ENCODE data around the gene PIK3R1. TPM values are rescaled to one million over a fixed set of nuclear protein-coding genes. Genes with fewer than 3 reads are reported as not detected.

Gene PIK3R1
- total RNA-seq, 4 donors from 2014 or later = 244 to 563 (median 329) TPM

DNA sequence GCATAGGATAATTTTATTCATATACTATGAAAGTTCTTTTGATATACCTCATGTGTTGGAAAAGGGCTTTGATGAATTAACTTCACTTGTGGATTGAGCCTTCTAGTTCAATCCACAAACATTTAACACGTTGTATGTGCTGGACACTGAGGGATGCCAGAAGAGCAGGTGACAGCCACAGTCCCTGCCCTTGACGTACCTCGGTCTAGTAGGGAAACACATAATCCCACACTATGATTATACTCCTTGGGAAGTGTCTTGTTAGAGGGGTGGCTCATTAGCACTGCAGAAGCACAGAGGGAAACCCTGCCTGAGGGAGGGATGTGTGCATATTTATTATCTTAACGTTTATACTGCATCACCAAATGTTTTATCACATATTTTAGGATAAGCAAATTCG, 61.2 kb downstream of the PIK3R1 start:
- Histone ChIP-seq H3K9me3 (no peaks in the 10 kb centered on the region), H3K4me1 (peaks cover 30 to 88% (median 75%) of the 10 kb centered on the region in 4 donors), H3K4me3 (no peak overlapping the region), H3K27me3 (no peaks in the 10 kb centered on the region), H3K36me3 (peaks cover 55 to 86% (median 63%) of the 10 kb centered on the region in 4 donors), H3K27ac (replicated peaks in 1 of 4) (peak overlapping the region in 1 of 4 donors; percentile 72)
- intact Hi-C loops (cut with DNase I) = no loop called here
- 85% methylated on average over 5 of the region's 5 CpGs for WGBS
- no peak for DNase-seq (ENCODE audit: extremely low spot score)
- TF ChIP-seq EP300 (IDR thresholded peaks at IDR 0.05) = no peak
- TF ChIP-seq, protein P1, sequence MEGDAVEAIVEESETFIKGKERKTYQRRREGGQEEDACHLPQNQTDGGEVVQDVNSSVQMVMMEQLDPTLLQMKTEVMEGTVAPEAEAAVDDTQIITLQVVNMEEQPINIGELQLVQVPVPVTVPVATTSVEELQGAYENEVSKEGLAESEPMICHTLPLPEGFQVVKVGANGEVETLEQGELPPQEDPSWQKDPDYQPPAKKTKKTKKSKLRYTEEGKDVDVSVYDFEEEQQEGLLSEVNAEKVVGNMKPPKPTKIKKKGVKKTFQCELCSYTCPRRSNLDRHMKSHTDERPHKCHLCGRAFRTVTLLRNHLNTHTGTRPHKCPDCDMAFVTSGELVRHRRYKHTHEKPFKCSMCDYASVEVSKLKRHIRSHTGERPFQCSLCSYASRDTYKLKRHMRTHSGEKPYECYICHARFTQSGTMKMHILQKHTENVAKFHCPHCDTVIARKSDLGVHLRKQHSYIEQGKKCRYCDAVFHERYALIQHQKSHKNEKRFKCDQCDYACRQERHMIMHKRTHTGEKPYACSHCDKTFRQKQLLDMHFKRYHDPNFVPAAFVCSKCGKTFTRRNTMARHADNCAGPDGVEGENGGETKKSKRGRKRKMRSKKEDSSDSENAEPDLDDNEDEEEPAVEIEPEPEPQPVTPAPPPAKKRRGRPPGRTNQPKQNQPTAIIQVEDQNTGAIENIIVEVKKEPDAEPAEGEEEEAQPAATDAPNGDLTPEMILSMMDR (IDR thresholded peaks at IDR 0.05) = no peak
- no peak for TF ChIP-seq POLR2AphosphoS5 (IDR thresholded peaks at IDR 0.05)
- no peak for TF ChIP-seq POLR2A (IDR thresholded peaks at IDR 0.05; ENCODE audit: low read depth)

DNA sequence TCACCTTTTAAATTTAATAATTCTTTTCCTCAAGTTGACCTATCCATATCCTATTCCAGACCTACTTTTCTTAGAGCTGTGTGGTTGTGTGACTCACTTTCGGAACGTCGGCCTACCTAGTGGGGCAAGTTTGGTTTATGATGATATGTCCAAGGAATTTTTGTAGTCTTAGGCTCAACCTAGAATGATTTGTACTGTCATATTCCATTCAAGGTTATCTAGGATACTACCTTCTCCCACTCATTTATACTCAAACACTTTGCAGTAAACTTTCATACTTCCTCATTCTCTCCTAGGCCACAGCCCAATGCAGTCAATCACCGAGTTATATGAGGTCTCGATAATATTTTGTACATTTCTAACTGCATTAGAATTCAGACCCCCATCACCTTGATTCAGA, 61.9 kb downstream of the PIK3R1 start:
- Histone ChIP-seq H3K4me1 (peaks cover 29 to 88% (median 75%) of the 10 kb centered on the region in 4 donors), H3K4me3 (no peak overlapping the region), H3K27me3 (no peaks in the 10 kb centered on the region), H3K9me3 (no peaks in the 10 kb centered on the region), H3K27ac (replicated peaks in 1 of 4) (peak overlapping the region in 2 of 4 donors; percentile 10 to 34), H3K36me3 (peaks cover 62 to 92% (median 70%) of the 10 kb centered on the region in 4 donors)
- DNase-seq (ENCODE audit: extremely low spot score) = no peak
- TF ChIP-seq, protein P1 (IDR thresholded peaks at IDR 0.05) = no peak
- intact Hi-C loops (cut with DNase I) = no loop called here
- WGBS = 88% methylated on average over 5 of the region's 5 CpGs

DNA sequence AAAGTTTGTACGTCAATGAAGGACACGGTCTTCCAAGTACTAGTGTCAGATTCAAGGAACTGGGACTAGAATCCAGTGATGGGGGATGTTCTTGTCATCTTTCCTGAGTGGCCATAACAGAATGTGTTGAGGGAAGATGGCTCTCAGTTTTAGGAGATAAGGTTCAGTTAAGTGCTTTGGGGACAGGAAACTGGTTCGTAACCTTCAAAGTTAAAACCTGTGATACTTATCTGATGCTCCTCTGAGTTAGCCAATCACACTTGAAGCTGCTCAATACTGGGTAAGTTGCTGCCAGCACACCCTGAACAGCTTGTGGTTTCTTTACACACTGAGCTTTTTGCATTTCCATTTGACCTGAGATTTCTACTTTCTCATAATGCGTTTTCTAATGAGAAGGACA, 64.4 kb downstream of the PIK3R1 start:
- no peak for DNase-seq (ENCODE audit: extremely low spot score)
- intact Hi-C loops (cut with DNase I) = no loop called here
- H3K4me1 ChIP-seq = peaks cover 22 to 88% (median 75%) of the 10 kb centered on the region in 4 donors
- no peaks in the 10 kb centered on the region for H3K27me3 ChIP-seq
- H3K4me3 ChIP-seq = no peak overlapping the region
- peaks cover 73 to 100% (median 87%) of the 10 kb centered on the region in 4 donors for H3K36me3 ChIP-seq
- no peak for TF ChIP-seq EP300 (IDR thresholded peaks at IDR 0.05)
- no peak for TF ChIP-seq POLR2A (IDR thresholded peaks at IDR 0.05; ENCODE audit: low read depth)
- TF ChIP-seq POLR2AphosphoS5 (IDR thresholded peaks at IDR 0.05) = peak in 1 of 2 donors; percentile 22
- TF ChIP-seq, protein P1 (IDR thresholded peaks at IDR 0.05) = no peak
- peak overlapping the region in 1 of 4 donors; percentile 10 for H3K27ac ChIP-seq (replicated peaks in 1 of 4)
- H3K9me3 ChIP-seq = no peaks in the 10 kb centered on the region
- WGBS = 94% methylated on average over 4 of the region's 4 CpGs

DNA sequence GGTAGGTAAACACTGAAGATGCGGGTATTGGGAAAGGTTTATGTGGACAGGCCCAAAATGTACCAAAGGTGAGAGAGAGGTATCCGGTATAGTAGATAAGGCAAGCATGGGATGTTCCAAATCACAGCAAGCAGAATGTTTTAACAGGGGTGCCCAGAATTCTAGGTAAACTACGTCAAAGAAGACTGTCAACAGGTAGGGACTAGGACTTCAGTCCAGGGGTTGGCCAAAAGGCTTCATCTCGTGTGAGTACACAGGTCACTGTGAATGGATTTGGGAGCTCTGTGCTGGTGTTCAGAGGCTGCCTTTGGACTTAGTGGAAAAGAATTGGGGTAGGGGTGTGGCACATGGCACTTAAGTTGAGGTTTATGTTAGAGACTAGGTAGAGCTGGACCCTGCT, 66.4 kb downstream of the PIK3R1 start:
- TF ChIP-seq, protein P1 (IDR thresholded peaks at IDR 0.05) = no peak
- TF ChIP-seq POLR2A (IDR thresholded peaks at IDR 0.05; ENCODE audit: low read depth) (no peak), POLR2AphosphoS5 (IDR thresholded peaks at IDR 0.05) (no peak), EP300 (IDR thresholded peaks at IDR 0.05) (no peak)
- peaks cover 67 to 87% (median 75%) of the 10 kb centered on the region in 4 donors for H3K36me3 ChIP-seq
- peaks cover 35 to 88% (median 76%) of the 10 kb centered on the region in 4 donors for H3K4me1 ChIP-seq
- H3K27me3 ChIP-seq = no peaks in the 10 kb centered on the region
- no peak overlapping the region for H3K4me3 ChIP-seq
- WGBS = 94% methylated on average over 4 of the region's 4 CpGs
- H3K27ac ChIP-seq (replicated peaks in 1 of 4) = peak overlapping the region in 3 of 4 donors; percentile 20 to 89 (median 86)
- no peaks in the 10 kb centered on the region for H3K9me3 ChIP-seq
- intact Hi-C loops (cut with DNase I) = no loop called here
- DNase-seq (ENCODE audit: extremely low spot score) = no peak

DNA sequence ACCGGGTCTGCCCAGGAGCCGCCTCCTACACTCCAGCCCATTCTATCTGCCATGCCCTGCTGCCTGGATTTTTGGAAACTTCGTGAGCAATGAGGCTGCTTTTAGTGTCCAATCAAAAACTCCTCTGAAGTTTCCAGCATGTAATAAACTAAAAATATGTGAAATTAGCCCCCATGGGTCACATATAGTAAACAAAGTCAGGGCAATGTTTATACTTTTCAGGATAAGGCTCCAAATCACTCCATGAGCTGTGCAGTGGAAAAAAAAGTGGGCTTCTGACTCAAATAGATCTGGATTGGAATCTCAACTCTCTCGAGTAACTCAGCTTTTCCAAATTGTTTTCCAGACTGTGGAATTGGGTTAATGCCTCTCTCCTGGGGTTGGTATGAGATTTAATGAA, 68.2 kb downstream of the PIK3R1 start:
- Histone ChIP-seq H3K4me3 (no peak overlapping the region), H3K27ac (replicated peaks in 1 of 4) (peak overlapping the region; percentile 47 to 89 (median 70)), H3K4me1 (peaks cover 43 to 96% (median 79%) of the 10 kb centered on the region in 4 donors), H3K27me3 (no peaks in the 10 kb centered on the region), H3K9me3 (no peaks in the 10 kb centered on the region), H3K36me3 (peaks cover 50 to 69% (median 59%) of the 10 kb centered on the region in 4 donors)
- 48% methylated on average over 4 of the region's 4 CpGs for WGBS
- no peak for DNase-seq (ENCODE audit: extremely low spot score)
- intact Hi-C loops (cut with DNase I) = no loop called here
- TF ChIP-seq EP300 (IDR thresholded peaks at IDR 0.05) (no peak), POLR2A (IDR thresholded peaks at IDR 0.05; ENCODE audit: low read depth) (no peak), POLR2AphosphoS5 (IDR thresholded peaks at IDR 0.05) (no peak)
- TF ChIP-seq, protein P1 (IDR thresholded peaks at IDR 0.05) = no peak
